BLaER1 treated with 17β-estradiol and CSF1 and Interleukin-3, amounts not matched to agents 10 nM and 100 nM (cell line): ENCODE data around the gene ZBTB43.

Source experiments
- H3K27ac ChIP-seq, 11 experiments: shearing (Covaris generic); formaldehyde crosslinking; 2 replicates each; pipeline ENCODE4 v1.8.1; 2022
- H3K27me3 ChIP-seq, 11 experiments: shearing (Covaris generic); formaldehyde crosslinking; 2 replicates each; pipeline ENCODE4 v1.8.1; 2022
- H3K36me3 ChIP-seq, 11 experiments: shearing (Covaris generic); formaldehyde crosslinking; 2 replicates each; pipeline ENCODE4 v1.8.1; 2022
- H3K4me1 ChIP-seq, 10 experiments: shearing (Covaris generic); formaldehyde crosslinking; 2 replicates each; pipeline ENCODE4 v1.8.1; 2022
- H3K4me2 ChIP-seq, 11 experiments: shearing (Covaris generic); formaldehyde crosslinking; 2 replicates each; pipeline ENCODE4 v1.8.1; 2022
- H3K4me3 ChIP-seq, 10 experiments: shearing (Covaris generic); formaldehyde crosslinking; 2 replicates each; pipeline ENCODE4 v1.8.1; 2022
- H3K9ac ChIP-seq, 11 experiments: shearing (Covaris generic); formaldehyde crosslinking; 2 replicates each; pipeline ENCODE4 v1.8.1; 2022
- H3K9me3 ChIP-seq, 11 experiments: shearing (Covaris generic); formaldehyde crosslinking; replicated peaks in 1 of 11; 2 replicates each; pipeline ENCODE4 v1.8.1; 2022
- H4K20me1 ChIP-seq, 11 experiments: shearing (Covaris generic); formaldehyde crosslinking; 2 replicates each; pipeline ENCODE4 v1.8.1; 2022
- Cebpa-rat ChIP-seq, 11 experiments: shearing (Covaris generic); IDR thresholded peaks; 2 replicates each; pipeline ENCODE4 v1.8.1; 2022

ZBTB43 gene

DNA sequence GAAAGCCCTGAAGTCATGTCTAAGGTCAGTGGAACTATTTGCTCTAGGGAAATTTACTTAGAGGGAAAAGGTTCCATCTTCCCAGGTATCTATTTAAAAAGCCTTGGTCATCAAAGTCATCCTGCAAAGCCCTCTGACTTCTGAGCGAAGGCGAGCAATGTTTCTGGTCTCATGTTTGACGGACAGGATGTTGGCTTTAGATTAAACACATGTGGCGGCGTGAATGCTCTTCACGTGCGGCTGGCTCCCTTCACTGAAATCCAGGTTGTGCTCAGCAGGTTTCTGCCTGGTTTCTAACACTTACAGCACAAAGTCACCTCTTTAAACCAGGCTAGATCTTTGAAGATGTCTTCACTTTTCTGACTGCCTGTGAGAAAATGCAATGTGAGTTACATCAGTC is 49.9 kb downstream of the ZBTB43 start:
- Histone ChIP-seq H3K4me1 (peaks cover 0 to 12% (median 6%) of the 10 kb centered on the region in 10 experiments; a peak in 16 of 20 replicates), H3K9ac (no peak overlapping the region), H3K27me3 (no peaks in the 10 kb centered on the region), H3K36me3 (no peaks in the 10 kb centered on the region), H4K20me1 (no peaks in the 10 kb centered on the region; a peak in 1 of 22 replicates), H3K9me3 (no peaks in the 10 kb centered on the region), H3K27ac (no peak overlapping the region), H3K4me2 (no peak overlapping the region), H3K4me3 (no peak overlapping the region)
- no peak for TF ChIP-seq Cebpa-rat (IDR thresholded peaks at IDR 0.05)

DNA sequence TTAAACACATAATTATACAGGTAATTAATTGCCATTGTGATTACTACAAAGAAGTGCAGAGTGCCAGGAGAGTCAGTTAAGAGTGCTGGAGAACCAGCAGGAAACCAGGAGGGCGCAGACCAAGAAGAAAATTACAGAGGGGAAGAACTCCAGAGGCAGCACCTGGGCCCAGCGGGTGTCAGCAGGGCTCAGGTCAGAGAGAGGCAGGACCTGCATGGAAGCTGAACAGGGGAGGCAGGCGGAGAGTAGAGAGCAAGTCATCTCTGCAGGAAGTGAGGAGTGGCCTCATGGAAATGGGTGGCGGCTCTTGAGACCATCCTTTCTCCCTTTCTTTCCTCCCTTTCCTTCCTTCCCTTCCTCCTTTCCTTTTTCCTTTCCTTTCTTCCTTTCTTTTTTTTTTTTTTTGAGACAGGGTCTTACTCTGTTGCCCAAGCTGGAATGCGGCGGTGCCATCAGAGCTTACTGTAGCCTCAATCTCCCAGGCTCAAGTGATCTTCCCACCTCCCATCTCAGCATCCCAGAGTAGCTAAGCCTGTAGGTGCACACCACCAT is 51.6 kb downstream of the ZBTB43 start:
- Histone ChIP-seq H3K27me3 (no peaks in the 10 kb centered on the region), H3K9me3 (no peaks in the 10 kb centered on the region), H3K36me3 (no peaks in the 10 kb centered on the region), H3K27ac (no peak overlapping the region), H3K4me2 (no peak overlapping the region), H4K20me1 (peaks cover 0 to 5% (median 0%) of the 10 kb centered on the region in 11 experiments; a peak in 4 of 22 replicates), H3K4me3 (no peak overlapping the region), H3K4me1 (peaks cover 1 to 12% (median 10%) of the 10 kb centered on the region in 10 experiments), H3K9ac (no peak overlapping the region)
- no peak for TF ChIP-seq Cebpa-rat (IDR thresholded peaks at IDR 0.05)

DNA sequence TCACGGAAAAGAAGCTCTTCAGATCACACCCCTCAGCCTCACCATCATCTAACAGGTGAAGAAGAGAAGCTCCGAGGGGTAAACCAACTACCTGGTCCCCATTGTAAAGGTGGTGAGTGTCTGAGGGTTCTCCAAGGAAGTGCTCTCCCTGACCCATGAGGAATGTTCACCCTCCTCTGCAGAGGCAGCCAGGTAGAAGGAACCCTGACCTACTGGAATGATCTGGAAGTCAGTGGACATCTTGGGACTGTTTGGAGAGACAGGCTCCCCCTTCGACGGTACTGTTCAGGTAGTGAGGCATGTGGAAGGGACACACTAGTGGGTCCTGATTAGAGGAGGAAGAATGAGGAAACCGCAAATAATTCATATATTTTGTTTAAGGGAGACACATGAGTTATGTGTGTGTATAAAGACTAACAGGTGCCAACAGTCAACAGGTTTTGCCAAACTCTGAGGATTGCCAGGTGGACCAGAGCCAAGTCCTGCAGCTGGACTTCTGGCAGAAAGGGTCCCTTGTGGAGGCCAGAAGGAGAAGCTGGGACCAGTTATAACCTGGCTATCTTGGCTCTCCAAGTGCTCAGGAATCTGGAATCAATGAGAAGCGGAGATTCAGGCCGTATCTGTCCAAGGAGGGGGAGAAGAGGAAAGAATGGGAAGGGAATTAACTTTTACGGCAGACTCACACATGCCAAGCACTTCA is 52.6 kb downstream of the ZBTB43 start:
- Histone ChIP-seq H3K4me3 (no peak overlapping the region), H3K27ac (no peak overlapping the region), H3K27me3 (no peaks in the 10 kb centered on the region), H3K9ac (no peak overlapping the region), H3K36me3 (no peaks in the 10 kb centered on the region), H3K4me1 (peaks cover 11 to 21% (median 18%) of the 10 kb centered on the region in 10 experiments), H3K9me3 (no peaks in the 10 kb centered on the region), H3K4me2 (no peak overlapping the region), H4K20me1 (peaks cover 0 to 14% (median 4%) of the 10 kb centered on the region in 11 experiments; a peak in 10 of 22 replicates)
- TF ChIP-seq Cebpa-rat (IDR thresholded peaks at IDR 0.05): no peak

DNA sequence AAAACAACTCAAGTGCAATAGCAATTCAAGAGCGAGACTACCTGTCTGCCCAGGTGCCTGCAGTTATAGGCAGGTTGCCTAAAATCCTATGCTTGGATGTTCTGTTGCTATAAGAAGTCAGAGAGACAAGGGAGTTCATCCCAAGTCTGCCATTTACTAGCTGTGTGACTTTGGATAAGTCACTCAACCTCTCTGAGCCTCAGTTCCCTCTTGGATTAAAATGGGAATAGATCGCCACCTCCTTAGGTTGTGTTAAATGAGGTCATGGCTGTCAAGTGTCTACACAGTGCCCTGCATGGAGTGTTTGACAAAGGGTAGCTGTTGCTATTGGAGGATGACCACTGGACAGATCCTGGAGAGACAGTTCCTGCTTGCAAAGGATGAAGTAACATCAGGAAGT is 54.3 kb downstream of the ZBTB43 start:
- Histone ChIP-seq H3K4me1 (peaks cover 24 to 38% (median 32%) of the 10 kb centered on the region in 10 experiments), H3K36me3 (peaks cover 6 to 11% (median 10%) of the 10 kb centered on the region in 11 experiments; a peak in 19 of 22 replicates), H3K27me3 (no peaks in the 10 kb centered on the region), H4K20me1 (peaks cover 0 to 31% (median 17%) of the 10 kb centered on the region in 11 experiments; a peak in 15 of 22 replicates), H3K27ac (no peak overlapping the region), H3K4me3 (no peak overlapping the region), H3K9ac (no peak overlapping the region), H3K4me2 (peak overlapping the region in 8 of 11 experiments; percentile 69 to 86 (median 78); a peak in 12 of 22 replicates), H3K9me3 (no peaks in the 10 kb centered on the region)
- no peak for TF ChIP-seq Cebpa-rat (IDR thresholded peaks at IDR 0.05)

DNA sequence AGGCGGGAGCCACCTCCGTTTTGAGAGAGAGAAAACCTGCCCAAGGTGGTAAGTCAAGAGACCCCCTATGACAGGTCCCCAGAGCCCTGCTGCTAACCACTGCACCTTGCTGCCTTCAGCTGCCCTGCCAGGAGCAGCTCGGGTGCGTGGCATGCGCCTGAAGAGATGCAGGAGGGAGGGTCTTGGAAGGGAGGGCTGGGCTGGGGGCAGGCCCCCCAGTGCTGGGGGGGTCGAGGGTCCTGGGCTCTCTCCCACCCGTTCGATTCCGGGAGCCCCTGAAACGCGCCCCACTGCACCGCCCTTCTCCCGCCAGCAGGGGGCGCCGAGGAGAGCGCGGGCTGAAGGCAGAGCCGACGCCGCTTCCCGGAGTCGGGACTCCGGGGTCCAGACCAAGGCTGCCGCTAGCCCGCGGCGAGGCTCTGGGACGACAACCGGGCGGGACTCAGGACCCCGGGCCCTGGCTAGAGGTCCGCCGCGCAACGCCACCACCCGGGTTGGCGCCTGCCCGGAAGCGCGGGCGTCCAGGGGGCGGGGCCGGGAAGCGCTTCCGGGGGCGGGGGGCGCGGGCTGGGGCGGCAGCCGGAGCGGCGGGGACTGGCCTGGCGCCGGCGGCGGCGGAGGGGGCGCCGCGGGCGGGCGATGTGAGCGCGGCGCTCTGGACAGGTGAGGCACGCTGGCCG is 55.4 kb downstream of the ZBTB43 start, which contains the start of gene ZBTB34:
Gene ZBTB34 (plus strand): TSS at position 563 of the 680 bp plus-strand sequence. CDS start 18,761 bp downstream, outside the sequence.
- Histone ChIP-seq H4K20me1 (peaks cover 7 to 42% (median 28%) of the 10 kb centered on the region in 11 experiments; a peak in 18 of 22 replicates), H3K4me3 (peak within 1 kb of the TSS; percentile 85 to 98 (median 97)), H3K27ac (peak within 1 kb of the TSS; percentile 83 to 94 (median 88)), H3K4me2 (peak within 1 kb of the TSS; percentile 84 to 98 (median 93)), H3K36me3 (peaks cover 17 to 22% (median 21%) of the 10 kb centered on the region in 11 experiments), H3K4me1 (peaks cover 24 to 44% (median 36%) of the 10 kb centered on the region in 10 experiments), H3K27me3 (no peaks in the 10 kb centered on the region), H3K9ac (peak within 1 kb of the TSS; percentile 86 to 96 (median 92)), H3K9me3 (no peaks in the 10 kb centered on the region)
- no peak for TF ChIP-seq Cebpa-rat (IDR thresholded peaks at IDR 0.05)

DNA sequence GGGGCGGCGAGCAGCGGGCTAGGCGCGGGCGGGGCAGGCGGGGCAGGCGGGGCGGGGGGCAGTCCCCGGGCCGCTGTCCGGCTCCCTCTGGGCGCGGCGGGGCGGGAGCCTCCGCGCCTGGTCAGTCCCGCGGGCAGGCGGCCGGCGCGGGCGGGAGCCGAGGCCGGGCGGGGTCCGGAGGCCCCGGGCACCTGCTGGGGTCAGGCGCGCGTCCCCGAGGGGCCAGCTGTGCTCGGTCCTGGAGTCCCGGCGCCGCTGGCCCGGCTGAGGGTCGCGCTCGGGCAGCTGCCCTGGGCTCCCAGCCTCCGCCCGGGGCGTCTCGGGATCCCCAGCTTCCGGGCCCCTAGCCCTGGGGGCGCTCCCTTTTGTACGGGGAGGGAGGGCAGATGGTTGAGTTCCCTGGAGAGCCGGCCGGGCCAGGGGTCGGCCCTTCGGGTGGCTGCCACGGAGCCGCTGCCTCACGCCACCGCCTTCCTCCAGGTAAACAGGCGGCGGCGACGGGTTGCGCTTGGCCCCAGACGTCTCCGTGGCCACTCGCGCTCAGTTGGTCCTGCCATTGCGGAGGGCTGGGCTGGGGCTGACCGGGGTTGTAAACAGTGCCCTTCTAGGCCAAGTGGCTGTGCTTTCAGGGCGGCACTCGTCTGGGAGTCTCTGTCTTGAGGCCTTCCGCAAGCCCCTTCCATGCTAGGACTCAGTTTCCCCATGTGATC is 56.1 kb downstream of the ZBTB43 start:
- Histone ChIP-seq H3K36me3 (peaks cover 24 to 29% (median 28%) of the 10 kb centered on the region in 11 experiments), H3K27me3 (no peaks in the 10 kb centered on the region), H3K4me1 (peaks cover 24 to 51% (median 36%) of the 10 kb centered on the region in 10 experiments), H3K27ac (peak overlapping the region; percentile 83 to 94 (median 88)), H3K4me3 (peak overlapping the region; percentile 85 to 98 (median 97)), H3K9me3 (no peaks in the 10 kb centered on the region), H3K9ac (peak overlapping the region; percentile 86 to 96 (median 92)), H4K20me1 (peaks cover 12 to 49% (median 35%) of the 10 kb centered on the region in 11 experiments; a peak in 19 of 22 replicates), H3K4me2 (peak overlapping the region; percentile 84 to 98 (median 93))
- no peak for TF ChIP-seq Cebpa-rat (IDR thresholded peaks at IDR 0.05)

DNA sequence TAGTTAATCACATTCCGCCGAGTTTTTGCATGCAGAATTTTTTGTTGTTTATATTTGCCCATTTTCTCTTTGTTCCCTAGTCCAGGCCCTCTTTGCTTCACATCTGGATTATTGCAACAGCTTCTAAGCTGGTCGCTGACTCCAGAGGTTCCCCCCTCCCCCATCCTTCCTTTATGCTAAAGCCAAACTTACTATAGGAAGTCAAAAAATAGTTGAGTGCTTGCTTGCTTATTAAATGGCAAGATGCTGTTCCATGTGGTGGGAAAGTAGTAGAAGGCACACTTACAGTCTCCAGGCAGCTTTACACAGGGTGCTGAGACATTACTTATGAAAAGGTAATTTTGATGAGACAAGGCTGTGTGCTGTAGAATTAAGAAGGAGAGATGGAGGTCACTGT is 56.9 kb downstream of the ZBTB43 start:
- peak in 2 of 11 experiments; percentile 40 to 54; a peak in 3 of 22 replicates for TF ChIP-seq Cebpa-rat (IDR thresholded peaks at IDR 0.05)
- peak overlapping the region; percentile 83 to 94 (median 88); a peak in 21 of 22 replicates for H3K27ac ChIP-seq
- H3K27me3 ChIP-seq: no peaks in the 10 kb centered on the region

DNA sequence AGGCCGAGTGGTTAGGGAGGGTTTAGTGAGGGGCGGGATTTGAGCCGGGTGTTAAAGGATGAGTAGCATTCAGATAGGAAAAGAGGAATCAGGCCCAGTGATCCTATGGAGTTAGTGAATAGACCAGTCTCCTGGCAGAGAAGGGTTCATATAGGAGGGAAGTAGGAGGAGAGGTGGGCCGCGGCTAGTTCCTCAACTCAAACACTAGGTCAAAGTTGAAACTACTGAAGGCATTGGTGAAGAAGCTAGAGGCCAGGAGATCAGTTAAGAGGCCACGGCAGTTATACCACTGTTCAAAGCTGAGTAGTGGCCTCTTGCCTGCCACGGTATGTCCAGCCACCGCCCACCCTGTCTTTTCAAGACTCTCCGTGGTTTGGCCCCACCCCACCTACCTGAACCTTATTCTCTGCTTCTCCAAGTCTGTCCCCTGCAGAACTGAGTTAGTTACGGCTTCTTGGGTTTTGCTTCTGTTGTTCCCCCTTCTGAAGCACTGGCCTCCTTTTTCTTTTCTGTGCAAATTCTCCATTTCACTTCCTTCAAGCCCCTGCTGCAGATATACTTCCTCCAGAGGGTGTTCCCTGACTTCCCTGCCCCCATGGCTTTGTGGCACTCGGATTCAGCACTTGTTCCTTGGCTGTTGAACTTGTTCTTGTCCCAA is 57.4 kb downstream of the ZBTB43 start:
- Histone ChIP-seq H3K27me3 (no peaks in the 10 kb centered on the region), H3K4me2 (peak overlapping the region; percentile 84 to 98 (median 93)), H3K9me3 (no peaks in the 10 kb centered on the region), H4K20me1 (peaks cover 12 to 61% (median 43%) of the 10 kb centered on the region in 11 experiments; a peak in 19 of 22 replicates), H3K36me3 (peaks cover 37 to 42% (median 41%) of the 10 kb centered on the region in 11 experiments), H3K9ac (peak overlapping the region; percentile 86 to 96 (median 92)), H3K4me3 (peak overlapping the region; percentile 85 to 98 (median 97)), H3K27ac (peak overlapping the region; percentile 83 to 94 (median 88); a peak in 20 of 22 replicates), H3K4me1 (peaks cover 24 to 58% (median 36%) of the 10 kb centered on the region in 10 experiments)
- no peak for TF ChIP-seq Cebpa-rat (IDR thresholded peaks at IDR 0.05)

More for the DNA sequence above, 56.9 kb downstream of the ZBTB43 start:
- H3K4me1 ChIP-seq: peaks cover 24 to 55% (median 36%) of the 10 kb centered on the region in 10 experiments
- peaks cover 12 to 57% (median 42%) of the 10 kb centered on the region in 11 experiments; a peak in 19 of 22 replicates for H4K20me1 ChIP-seq
- peak overlapping the region; percentile 86 to 96 (median 92) for H3K9ac ChIP-seq
- no peaks in the 10 kb centered on the region for H3K9me3 ChIP-seq
- peak overlapping the region; percentile 84 to 98 (median 93) for H3K4me2 ChIP-seq
- H3K36me3 ChIP-seq: peaks cover 31 to 37% (median 36%) of the 10 kb centered on the region in 11 experiments
- H3K4me3 ChIP-seq: peak overlapping the region; percentile 85 to 98 (median 97)
